Endothelial cell of umbilical vein (primary cell): ENCODE data around the gene TAF15.

Experiments used
- CTCF ChIP-seq, 2 donors: IDR thresholded peaks; 1 replicate in 1 of 2; 2 replicates in 1 of 2; pipeline ENCODE4 v1.5.1; 2011; ENCODE audit warnings: low read length in 2 of 2, mild to moderate bottlenecking in 2 of 2, moderate library complexity in 2 of 2, control low read depth in 1 of 2, inconsistent platforms in 1 of 2, low read depth in 1 of 2; ENCODE audit not compliant: insufficient read depth in 1 of 2; ENCODE audit errors: extremely low read depth in 1 of 2
- MAX ChIP-seq: IDR thresholded peaks from 2 replicates; pipeline ENCODE4 v1.6.1; 2011; ENCODE audit not compliant: insufficient read depth, insufficient read length
- MYC ChIP-seq: IDR thresholded peaks from one replicate; pipeline ENCODE4 v1.6.1; 2011; ENCODE audit warnings: mild to moderate bottlenecking, low read depth, low read length
- POLR2A ChIP-seq: IDR thresholded peaks from 2 replicates; pipeline ENCODE4 v1.6.1; 2012; ENCODE audit warnings: low read depth, mild to moderate bottlenecking, control low read depth, low read length
- POLR2AphosphoS5 ChIP-seq: IDR thresholded peaks from 2 replicates; pipeline ENCODE4 v1.6.1; 2012; ENCODE audit warnings: low read depth, mild to moderate bottlenecking, control low read depth, low read length, moderate library complexity; ENCODE audit not compliant: insufficient read depth

- TF ChIP-seq POLR2A (no peak), CTCF (IDR thresholded peaks at IDR 0.05; ENCODE audit: extremely low read depth in 1 of 2, insufficient read depth in 1 of 2, low read depth in 1 of 2, low read length in 2 of 2) (no peak), MAX (no peak), POLR2AphosphoS5 (no peak), MYC (no peak)
Measured at GRCh38 chr17:35795871-35796265, 13.4 kb upstream of the TAF15 start.
